Measurements from ENCODE around the gene RNLS.
"Not testable (repeated sequence)": the region's sequence is repeated elsewhere in the genome, so short reads cannot be mapped to it uniquely, and the experiment has no call there.

Gene RNLS

DNA sequence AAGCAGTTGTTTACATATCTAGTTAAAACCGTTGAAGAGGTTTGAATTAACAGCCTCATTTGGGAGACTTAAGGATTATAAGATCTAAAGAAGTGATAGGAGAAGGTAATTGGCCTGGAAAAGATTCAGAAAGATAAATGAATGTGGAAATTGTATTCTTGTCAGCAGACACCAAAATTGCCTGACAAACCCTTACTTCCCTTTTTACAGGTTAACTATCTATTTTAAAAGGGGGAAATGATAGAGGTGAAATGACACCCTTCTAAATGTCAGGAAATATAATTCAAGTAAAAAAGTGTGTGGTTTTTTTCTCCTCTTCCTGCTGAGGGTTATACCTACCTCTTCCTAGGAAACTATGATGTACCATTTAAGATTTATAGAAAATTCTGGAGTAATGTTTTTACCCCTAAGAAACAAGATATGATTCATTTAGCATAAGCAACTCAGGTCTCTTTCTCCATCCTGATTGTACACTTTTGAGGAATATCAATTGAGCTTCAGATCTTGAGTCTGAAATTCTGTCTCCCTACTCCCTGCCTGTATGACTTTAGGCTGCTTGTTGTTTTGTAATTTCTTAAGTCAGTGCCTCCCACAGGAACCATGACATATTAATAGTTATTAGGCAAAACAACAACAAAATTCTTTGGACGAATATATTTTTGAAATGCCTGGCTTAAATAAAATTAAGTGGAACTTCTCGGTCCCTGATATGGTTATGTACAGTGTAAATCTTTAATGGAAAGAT is 250.4 kb downstream of the RNLS start:
- peak; percentile 44 for DNase-seq

DNA sequence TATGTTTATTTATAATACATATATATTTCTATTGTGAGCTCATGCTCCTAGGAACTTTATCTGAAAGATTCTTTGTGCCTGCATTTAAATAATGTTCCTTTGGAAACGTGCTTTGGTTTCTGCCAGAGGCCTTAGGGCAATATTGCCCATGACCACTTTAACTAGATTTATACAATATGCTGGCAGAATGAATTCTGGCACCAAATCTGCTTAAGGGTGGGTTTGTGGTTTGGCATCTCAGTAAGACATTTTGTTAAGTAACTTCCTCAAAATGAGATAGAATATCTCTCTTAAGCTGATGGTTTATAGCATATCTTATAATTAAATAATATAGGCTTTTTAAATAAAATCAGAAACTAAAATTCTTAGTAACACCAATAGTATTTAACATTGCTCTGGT is 252.9 kb downstream of the RNLS start:
- DNase-seq, result peak; percentile 61

DNA sequence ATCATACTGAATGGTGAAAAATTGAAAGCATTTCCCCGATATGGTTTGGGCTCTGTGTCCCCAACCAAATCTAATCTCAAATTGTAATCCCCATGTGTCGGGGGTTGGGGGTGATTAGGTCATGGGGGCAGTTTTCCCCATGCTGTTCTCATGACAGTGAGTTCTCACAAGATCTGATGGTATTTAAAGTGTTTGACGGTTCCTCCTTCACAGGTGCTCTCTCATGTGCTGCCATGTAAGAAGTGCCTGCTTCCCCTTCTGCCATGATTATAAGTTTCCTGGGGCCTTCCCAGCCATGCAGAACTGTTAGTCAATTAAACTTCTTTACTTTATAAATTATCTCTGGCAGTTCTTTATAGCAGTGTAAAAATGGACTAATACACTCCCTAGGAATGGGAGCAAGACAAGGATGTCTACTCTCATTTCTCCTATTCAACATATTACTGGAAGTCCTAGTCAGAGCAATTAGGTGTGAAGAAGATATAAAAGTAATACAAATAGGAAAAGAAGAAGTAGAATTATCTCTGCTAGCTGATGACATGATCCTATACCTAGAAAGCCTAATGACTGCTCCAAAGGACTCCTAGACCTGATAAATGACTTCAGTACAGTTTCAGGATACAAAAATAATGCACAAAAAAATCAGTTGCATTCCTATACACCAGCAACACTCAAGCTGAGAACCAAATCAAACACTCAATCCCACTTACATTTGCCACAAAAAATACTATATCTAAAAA is 260.6 kb downstream of the RNLS start:
- DNase-seq, result no peak

DNA sequence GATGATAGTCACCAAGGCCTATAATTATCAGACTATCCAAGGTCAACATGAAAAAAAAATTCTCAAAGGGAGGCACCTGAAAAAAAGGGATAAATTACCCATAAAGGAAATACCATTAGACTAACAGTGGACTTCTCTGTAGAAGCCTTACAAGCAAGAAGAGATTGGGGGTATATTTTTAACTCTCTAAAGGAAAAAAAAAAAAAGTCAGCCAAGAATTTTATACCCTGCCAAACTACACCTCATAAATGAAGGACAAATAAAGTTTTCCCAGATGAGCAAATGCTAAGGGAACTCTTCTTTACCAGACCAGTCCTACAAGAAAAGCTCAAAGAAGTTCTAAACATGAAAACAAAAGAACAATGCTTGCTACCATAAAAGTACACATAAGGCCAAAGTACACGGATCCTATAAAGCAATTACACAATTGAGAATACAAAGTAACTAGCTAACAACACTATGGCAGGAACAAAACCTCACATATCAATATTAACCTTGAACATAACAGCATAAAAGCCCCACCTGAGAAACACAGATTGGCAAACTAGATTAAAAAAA is 263.1 kb downstream of the RNLS start:
- DNase-seq, result no peak

DNA sequence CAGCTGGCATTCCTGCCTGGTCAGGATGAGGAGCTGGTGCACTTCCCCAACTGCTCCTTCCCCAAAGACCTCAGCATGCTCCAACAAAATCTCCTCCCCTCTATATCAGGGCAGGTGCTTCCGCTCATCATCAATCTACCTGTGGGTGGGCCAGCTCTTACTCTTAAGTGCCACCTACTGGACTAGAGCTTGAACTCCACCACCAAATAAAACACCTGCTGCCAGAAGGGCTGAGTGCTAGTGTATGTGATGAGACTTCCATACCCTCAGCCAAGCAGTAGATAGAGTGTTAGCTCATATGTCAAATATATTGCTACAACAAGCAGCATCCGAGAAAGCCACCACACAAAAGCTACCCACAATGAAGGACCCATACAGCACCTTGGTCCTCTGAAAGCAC is 264.3 kb downstream of the RNLS start:
- DNase-seq, result peak; percentile 20

DNA sequence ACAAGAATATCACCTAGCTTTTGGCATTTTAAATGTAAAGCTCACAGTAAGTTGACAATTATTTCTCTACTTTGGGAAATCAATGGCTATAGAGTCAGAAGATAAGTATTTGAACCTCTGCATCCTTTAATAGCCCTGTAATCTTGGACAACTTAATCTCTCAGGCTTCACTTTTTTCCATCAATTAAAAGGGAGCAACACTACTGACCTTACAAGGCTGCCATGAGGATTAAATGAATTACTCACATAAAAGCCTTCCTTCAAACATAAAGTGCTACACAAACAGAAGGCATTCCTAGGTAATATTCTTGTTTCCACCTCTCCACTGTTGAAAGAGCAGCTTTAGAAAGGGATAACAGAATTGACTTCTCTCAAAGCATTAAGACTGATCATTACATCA is 266.0 kb downstream of the RNLS start:
- no peak for DNase-seq

DNA sequence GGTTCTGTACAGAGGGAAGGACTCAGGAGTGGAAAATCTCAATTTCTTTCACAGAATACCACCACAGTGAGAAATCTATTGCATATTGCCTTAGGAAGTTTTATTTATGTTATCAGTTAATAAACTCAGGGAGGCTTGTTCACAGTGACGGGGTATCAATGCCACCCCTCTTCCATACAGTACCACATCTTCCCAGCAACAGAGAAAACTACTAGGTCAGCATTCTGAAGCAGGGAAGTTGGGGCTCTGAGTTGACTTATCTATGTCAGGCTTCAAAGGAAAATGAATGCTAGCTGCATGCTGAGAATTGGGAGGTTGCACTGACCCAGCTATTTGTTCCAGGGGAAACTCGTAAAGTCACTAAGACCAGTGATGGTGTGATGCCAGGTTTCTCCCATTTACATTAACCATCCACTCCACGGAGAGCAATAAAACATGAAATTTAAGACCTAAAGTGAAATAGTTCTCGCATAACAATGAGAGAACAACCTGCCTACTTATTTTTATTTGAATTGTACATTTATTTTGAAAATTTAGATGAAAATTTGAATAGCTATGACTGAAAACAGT is 266.7 kb downstream of the RNLS start:
- no peak for DNase-seq

DNA sequence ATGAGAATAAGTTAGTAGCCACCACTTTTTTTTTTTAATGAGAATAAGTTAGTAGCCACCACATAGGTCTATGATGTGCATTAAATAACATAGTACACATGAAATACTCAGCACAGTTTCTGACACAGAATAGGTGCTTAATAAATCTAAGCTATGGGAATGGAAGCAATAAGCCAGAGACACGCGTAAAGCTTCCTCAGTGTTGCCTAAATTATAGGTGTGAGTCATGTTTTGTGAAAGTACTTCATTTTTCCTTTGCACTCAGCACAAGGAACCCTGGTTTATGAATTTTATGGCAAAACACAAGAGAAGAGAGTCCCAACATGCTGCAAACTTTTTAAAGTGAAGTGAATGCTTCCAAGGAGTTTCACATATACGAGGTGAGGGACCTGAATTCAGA is 267.4 kb downstream of the RNLS start:
- DNase-seq, result no peak

DNA sequence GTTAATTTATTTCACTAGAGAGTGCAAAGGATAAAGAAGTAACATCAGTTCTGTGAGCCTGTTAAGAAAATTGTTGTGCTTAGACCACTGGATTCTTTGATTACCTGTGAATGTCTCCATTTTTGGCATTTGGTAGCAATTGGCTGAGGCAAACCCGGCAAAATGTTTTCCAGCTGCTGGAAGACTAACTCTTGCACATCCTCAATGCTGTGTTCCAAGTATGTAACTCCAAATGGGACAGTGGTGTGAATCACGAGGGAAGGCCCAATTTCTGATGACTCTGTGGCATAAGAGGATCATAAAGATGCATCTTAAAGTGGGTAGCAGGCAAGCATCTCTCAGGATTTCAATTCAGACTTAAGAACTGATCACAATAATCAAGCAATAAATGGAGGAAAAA is 268.8 kb downstream of the RNLS start:
- DNase-seq, result no peak

DNA sequence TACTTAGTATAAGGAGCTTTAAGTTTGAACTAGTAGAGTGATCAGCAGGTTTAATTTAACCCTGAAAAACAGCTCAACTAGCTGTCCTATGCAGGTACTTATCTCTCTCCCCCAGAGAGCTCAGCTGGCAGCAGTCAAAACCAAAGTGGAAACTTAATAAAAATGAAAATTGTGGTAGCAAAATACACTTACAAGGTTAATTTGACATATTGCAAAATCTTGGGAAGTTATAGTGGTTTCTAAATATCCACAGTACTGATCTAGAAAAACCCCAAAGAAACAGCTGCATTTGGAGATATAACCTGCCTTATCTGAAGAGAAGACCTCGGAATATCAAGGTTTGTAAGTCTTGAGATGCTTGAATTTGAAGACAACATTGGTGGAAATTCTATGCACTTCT is 269.2 kb downstream of the RNLS start:
- DNase-seq, result peak; percentile 91

DNA sequence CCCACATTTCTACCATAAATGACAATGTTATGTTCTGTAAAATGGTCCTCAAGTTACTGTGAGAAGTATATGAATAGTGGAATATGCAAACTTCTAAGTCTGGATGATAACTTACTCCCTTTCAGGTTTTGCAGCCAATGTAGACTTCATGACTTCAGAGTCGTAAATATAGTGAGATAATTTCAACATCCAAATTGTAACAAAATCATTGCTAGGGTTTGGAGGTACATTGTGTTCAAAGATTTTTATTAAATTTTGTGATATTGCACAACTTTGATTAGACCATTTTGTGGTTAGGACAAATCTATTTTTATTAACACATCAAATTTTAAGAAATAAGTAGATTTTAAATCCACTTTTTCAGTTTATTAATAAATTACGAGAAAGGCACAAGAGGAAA is 270.3 kb downstream of the RNLS start:
- no peak for DNase-seq

DNA sequence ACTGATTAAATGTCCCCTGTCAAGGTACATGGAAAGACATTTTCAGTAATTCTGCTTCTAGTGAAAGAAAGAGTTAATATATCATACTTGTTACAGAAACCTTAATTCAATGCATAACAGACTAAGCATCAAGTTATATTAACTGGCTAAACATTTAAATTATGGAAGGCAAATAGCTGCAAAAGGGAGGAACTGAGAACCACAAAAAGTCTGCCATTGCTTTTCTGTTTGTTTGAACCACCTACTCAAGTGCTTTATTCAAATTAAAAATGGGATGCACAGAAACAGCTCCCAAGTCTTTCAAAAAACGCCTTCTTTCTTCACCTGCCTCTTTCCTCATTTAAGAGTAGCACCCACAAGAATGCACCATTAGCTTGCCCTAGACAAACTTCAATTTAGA is 271.9 kb downstream of the RNLS start:
- DNase-seq, result no peak

DNA sequence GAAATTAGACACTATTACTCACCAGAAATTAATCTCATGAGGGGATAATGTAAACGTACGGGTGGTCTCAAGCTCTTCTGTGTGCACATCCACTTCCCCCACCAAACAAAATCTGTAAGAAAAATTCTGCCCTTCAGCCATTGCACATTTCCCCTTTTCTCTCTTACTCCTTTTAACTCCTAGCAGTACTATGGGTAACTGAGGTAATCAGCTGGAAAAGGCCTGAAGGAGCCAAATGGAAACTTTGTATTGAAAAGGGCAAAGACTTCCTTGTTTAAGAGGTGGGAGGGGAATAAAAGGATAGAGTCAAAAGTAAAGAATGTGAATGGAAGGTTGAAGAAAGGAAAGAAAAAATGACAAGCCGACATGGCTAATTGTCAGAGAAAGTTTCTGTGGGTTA is 273.8 kb downstream of the RNLS start:
- DNase-seq, result no peak

DNA sequence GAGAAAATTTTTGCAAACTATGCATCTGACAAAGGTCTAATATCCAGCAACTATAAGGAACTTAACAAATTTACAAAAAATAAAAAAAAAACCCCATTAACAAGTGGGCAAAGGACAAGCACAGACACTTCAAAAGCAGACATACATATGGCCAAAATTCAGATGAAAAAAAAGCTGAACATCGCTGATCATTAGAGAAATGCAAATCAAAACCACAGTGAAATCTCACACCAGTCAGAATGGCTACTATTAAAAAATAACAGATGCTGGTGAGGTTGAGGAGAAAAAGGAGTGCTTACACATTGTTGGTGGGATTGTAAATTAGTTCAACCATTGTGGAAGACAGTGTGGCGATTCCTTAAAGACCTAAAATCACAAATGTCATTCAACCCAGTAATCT is 274.8 kb downstream of the RNLS start:
- DNase-seq, result not testable (repeated sequence)

DNA sequence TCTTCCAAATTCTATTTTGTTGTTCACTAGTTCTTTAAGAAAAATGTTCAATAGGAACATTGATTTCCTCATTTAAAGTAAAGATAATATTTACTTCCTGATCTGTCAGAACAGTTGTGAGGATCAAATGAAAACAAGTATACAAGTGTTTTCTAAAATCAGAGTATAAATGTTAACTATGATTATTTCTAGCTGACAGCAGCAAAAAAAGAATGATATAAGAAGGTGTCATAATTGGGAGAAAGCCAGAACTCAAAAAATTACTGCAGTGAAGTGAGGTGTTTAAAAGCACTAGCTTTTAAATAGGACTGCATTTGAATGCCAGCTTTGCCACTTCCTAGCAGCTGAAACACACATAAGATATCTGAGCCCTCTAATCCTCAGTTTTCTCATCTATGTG is 283.3 kb downstream of the RNLS start:
- no peak for DNase-seq

DNA sequence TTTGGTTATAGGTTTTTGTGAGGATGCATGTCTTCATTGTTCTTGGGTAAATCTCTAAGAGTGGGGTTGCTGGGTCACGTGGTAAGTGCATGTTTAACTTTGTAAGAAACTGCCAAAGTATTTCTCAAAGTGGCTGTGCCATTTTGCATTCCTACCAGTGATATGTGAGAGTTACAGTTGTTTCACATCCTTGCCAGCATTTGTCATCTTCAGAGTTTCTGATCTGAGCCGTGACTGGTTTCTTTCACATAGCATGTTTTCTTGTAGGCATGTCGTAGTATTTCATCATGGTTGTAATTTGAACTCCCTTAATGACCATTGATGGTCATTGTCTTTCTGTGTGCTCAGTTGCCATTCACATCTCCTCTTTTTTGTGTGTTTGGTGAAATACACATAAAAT is 286.0 kb downstream of the RNLS start:
- no peak for DNase-seq

DNA sequence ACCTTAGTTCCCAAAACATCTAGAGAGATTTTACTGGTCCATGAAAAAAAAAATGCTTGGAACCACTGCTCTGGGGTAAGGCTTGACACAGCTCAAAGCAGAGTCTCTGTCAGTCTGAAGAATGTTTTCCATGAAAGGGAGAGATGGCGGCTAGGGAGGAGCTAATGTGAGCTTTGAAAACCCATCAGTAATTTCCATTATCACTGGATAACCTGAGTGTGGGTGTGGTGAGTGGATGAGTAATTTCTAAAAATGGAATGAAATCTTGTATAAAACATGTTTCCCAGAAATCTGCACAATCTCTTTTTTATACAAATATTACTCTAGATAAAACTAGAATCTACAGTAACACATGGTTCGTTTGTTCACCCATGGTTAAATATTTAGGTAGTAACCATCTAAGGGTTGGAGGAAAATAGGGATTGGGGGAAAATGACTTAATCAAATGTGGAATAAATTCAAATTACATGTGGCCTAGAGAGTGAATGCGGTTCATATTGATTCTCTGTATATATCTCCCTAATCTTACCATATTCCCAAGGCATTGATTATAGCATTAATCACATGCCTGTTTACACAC is 289.4 kb downstream of the RNLS start:
- DNase-seq, result no peak

DNA sequence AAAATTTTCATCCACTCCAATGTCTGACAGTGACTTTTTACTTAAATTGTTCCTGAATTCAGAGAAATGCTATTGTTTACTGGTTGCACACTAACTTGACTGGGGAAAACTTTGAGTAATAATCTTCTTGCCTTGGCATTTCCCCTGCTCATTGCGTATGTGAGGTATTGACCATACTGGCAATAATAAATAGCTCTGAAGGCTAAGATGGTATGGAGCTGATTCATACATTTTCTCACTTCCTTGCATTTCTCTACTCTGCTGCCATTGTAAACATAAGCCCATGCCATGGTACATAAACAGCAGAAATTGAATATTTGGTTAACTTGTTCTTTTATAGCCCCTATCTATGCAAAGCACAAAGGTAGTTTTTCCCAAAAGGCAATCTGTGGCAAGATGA is 290.0 kb downstream of the RNLS start:
- no peak for DNase-seq

DNA sequence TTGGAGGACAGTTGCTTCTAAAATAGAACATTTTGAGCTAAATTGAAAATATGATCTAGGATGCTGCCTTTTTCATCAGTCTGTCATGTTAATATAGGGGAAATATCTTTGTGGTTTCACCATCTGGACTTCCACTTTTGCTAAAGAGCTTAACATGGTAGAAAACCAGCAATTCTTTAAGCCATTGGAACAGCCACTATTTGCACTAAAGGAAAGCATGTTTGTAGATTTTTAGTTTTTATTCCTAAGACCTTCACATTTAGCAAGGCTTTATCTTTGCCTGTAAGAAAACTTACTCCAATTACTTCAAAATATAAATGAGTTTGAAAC is 291.0 kb downstream of the RNLS start:
- DNase-seq, result peak; percentile 25

DNA sequence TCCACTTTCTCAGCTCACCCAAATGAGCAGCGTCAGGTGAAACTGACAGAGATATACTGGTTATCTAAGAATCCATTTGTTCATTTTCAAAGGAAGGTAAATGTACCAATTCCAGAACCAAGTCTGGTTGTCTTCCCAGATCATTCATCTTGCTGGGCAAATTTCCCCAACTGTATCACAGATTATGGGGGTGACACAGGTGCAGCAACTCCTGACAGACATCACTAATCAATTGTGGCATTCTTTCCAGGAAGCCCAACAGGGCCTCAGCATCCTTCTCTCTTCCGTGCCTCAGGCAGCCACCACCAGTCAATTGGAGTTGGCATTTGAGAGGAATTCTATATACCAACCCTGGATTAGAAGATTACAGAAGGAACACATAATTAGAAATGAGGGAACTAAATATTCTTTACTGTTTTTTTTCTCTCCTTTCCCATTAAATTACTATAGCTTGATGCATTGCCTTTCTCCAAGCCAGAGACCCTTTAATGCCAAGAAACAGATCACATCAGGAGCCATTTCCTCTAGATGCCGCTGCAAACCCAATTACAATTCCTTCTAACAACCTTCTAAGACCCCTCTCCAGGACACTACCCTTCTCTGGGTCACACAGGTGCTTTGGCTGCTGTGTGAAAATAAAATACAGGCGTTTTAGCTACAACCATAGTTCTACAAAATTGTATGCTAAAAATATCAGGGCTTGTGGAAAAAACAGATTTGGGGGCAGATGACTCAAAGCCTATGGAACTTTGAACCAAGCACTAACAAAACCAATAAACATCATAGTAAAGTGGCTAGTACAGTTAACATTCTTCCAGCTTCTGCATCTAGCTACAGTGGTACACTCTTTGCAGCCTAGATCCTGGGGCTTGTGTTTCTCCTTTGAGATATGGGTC is 291.6 kb downstream of the RNLS start:
- no peak for DNase-seq

DNA sequence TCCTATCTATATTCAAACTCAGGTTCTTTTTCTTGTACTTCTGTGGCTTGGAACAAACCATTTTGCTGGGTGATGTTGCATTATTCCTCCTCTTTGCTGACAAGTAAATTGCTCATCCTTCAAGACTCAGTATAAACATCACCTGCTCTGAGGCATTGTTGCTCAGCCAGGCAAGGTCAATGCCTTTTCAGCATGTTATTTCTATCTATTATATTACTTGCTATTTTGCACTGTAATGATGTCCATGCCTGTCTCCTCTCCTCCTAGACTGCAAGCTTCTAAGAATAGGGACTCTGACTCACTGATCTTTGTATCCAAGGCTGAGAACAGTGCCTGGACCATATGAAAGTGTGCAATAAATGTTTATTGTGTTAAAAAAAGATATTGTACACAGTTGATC is 293.8 kb downstream of the RNLS start:
- no peak for DNase-seq

DNA sequence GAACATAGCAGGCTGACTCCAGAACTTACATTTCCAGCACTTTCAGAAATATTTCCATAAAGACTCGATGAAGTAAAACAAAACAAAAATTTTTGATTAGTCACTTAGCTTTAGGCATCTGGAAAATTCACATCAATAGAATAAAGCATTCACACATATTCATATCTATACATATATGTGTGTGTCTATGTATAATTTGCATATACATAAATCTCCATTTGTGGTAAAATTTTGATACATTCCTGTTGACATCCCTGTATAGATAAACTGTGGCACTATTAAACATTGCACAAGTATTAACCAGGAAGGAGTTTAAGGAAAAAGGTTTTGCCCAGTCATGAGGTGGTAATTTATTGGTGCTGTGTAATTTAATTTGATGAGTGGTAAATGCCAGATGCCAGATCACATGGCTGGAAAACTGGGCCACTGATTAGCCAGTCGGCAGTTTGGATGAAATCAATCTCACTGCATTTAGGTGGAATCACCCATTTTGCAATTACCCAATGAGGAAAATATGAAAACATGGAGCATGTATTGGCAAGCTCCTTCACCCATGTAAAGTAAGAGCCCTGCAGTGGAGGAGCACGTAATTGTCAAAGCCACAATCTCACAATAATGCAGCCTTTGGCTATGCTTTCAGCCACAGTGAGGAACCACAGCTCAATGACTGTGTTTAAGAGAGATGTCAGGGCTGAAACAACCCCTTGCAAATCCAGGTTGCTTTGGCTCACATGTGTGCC is 294.6 kb downstream of the RNLS start:
- DNase-seq, result peak; percentile 22

Measured in OCI-M1 (cell line).